MG63 (cell line): ENCODE data around the gene IP6K1. TPM values are rescaled to one million over a fixed set of nuclear protein-coding genes. Genes with fewer than 3 reads are reported as not detected.
A peak's percentile ranks its signal among the peaks of the same experiment; 100 is the strongest.

Source experiments
- DNase-seq: peaks from one replicate; pipeline ENCODE4 v3.0.0-alpha.2; 2020
- H3K27me3 ChIP-seq: fragments of 250-450 bp; sonication (Bioruptor Pico); 2 replicates; pipeline ENCODE4 v1.5.1; 2020; ENCODE audit warnings: mild to moderate bottlenecking, moderate library complexity
- H3K36me3 ChIP-seq: fragments of 250-450 bp; sonication (Bioruptor Pico); 2 replicates; pipeline ENCODE4 v1.5.1; 2020; ENCODE audit warnings: mild to moderate bottlenecking, moderate library complexity
- H3K4me3 ChIP-seq: fragments of 250-450 bp; sonication (Bioruptor Pico); 2 replicates; pipeline ENCODE4 v1.5.1; 2020; ENCODE audit warnings: mild to moderate bottlenecking, moderate library complexity
- H3K9me3 ChIP-seq: fragments of 250-450 bp; sonication (Bioruptor Pico); 2 replicates; pipeline ENCODE4 v1.5.1; 2020; ENCODE audit warnings: mild to moderate bottlenecking, moderate library complexity
- total RNA-seq: library from RNA; depleted of rRNA; stranded (reverse); fragments of >200 nt; shearing (Covaris generic); gene quantifications from 2 replicates; pipeline ENCODE4 v1.2.3, GENCODE V29; 2014; ENCODE audit warnings: low replicate concordance; rRNA removed

IP6K1 gene
- total RNA-seq, 1 experiment from 2014 or later: 19.5 TPM

DNA sequence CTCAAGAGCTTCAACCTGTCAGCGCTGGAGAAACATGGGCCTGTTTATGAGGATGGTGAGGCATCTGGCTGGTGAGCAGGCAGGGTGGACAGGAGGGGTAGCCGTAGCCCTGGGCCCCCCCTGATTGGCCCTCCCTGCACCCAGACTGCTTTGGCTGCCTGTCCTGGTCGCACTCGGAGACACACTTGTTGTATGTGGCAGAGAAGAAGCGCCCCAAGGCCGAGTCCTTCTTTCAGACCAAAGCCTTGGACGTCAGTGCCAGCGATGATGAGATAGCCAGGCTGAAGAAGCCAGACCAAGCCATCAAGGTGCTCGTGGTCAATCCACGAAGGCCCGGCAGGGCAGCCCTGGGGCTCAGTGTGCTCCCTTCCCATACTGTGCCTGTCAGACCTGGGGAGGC is 110.4 kb downstream of the IP6K1 start:
- Histone ChIP-seq H3K36me3 (no peaks in the 10 kb centered on the region), H3K9me3 (no peaks in the 10 kb centered on the region), H3K27me3 (no peaks in the 10 kb centered on the region), H3K4me3 (no peak overlapping the region)
- DNase-seq: no peak

DNA sequence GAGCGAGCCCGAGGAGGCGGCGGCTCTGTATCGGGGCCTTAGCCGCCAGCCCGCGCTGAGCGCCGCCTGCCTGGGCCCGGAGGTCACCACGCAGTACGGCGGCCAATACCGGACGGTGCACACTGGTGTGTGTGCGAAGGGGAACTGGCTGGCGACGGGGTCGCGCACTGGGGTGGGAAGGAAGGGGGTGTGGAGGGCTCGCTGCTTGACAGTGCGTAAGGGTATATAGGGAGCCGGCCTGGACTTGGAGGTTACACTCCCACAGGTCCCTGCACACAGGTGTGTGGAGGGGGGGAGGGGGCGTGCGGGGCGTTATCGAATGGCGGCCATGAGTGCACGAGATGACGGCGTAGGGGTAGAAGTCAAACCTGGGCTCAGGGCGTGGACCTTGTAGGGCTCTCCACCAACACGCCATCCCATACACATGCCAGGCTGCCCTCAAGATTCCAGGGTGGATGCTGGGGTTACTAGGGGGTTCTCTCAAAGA is 111.8 kb downstream of the IP6K1 start:
- H3K4me3 ChIP-seq: peak overlapping the region; percentile 77
- DNase-seq: no peak
- H3K27me3 ChIP-seq: no peaks in the 10 kb centered on the region
- no peaks in the 10 kb centered on the region for H3K36me3 ChIP-seq
- H3K9me3 ChIP-seq: no peaks in the 10 kb centered on the region

Other genes starting within 250 kb of the IP6K1 start
- 0.05 and 0.23 TPM in 2 replicates for gene BSN, start 232.1 kb downstream of the IP6K1 start, total RNA-seq
- gene APEH, start 112.2 kb downstream of the IP6K1 start, total RNA-seq: 53.9 and 87.5 TPM in 2 replicates
- 0.33 TPM in 1 of 2 replicates, not detected in the other for gene MST1, start 97.1 kb downstream of the IP6K1 start, total RNA-seq
- 8.5 TPM in 2 replicates for gene RNF123, start 97.0 kb downstream of the IP6K1 start, total RNA-seq
- gene AMIGO3, start 66.9 kb downstream of the IP6K1 start, total RNA-seq: 2.1 TPM in 1 of 2 replicates, not detected in the other
- gene GMPPB, start 62.6 kb downstream of the IP6K1 start, total RNA-seq: 16.8 and 19.4 TPM in 2 replicates
- 0.10 TPM in 1 of 2 replicates, not detected in the other for gene CDHR4, start 13.3 kb upstream of the IP6K1 start, total RNA-seq
- 3.2 TPM in 1 of 2 replicates, not detected in the other for gene INKA1, start 16.7 kb upstream of the IP6K1 start, total RNA-seq
- 5.8 and 6.9 TPM in 2 replicates for gene UBA7, start 27.4 kb upstream of the IP6K1 start, total RNA-seq
- 4.9 and 18.5 TPM in 2 replicates for gene TRAIP, start 70.0 kb upstream of the IP6K1 start, total RNA-seq
- 0.20 TPM in 1 of 2 replicates, not detected in the other for gene CAMKV, start 83.4 kb upstream of the IP6K1 start, total RNA-seq
- 1.1 and 1.9 TPM in 2 replicates for gene MST1R, start 117.3 kb upstream of the IP6K1 start, total RNA-seq
- gene MON1A, start 143.3 kb upstream of the IP6K1 start, total RNA-seq: 10.3 and 15.6 TPM in 2 replicates
- 12.9 and 13.2 TPM in 2 replicates for gene RBM6, start 153.6 kb upstream of the IP6K1 start, total RNA-seq